Coronary artery (tissue), 2 donors: ENCODE measurements around the gene RFFL.

ENCODE experiments used
- DNase-seq: peaks from one replicate; pipeline ENCODE4 v3.0.0-alpha.2; 2017; ENCODE audit warnings: low spot score
- H3K27ac ChIP-seq, 2 donors: fragments of 200-600 bp; sonication (generic); one replicate each; pipeline ENCODE4 v1.5.1; 2016 to 2019
- H3K4me3 ChIP-seq: fragments of 200-600 bp; sonication (generic); 2 replicates; pipeline ENCODE4 v1.5.1; 2016; ENCODE audit warnings: mild to moderate bottlenecking, moderate library complexity
- CTCF ChIP-seq: fragments of 200-600 bp; sonication (generic); IDR thresholded peaks from one replicate; pipeline ENCODE4 v1.5.1; 2019; ENCODE audit warnings: antibody characterized with exemption

The RFFL gene

GRCh38 chr17:34981538-34982241 lies 81.8 kb downstream of the RFFL start:
- Histone ChIP-seq H3K27ac (peak overlapping the region; percentile 90 to 99), H3K4me3 (peak overlapping the region; percentile 89)
- TF ChIP-seq CTCF: no peak
- DNase-seq: no peak

GRCh38 chr17:34980681-34981537 lies 82.6 kb downstream of the RFFL start:
- Histone ChIP-seq H3K27ac (peak overlapping the region; percentile 90 to 99), H3K4me3 (peak overlapping the region; percentile 89)
- no peak for TF ChIP-seq CTCF
- peak; percentile 84 for DNase-seq

GRCh38 chr17:34980353-34980680 lies 83.2 kb downstream of the RFFL start, which contains the start of gene LIG3:
Gene LIG3 (plus strand): TSS chr17:34980512. CDS start chr17:34983006, 2,494 bp downstream.
- Histone ChIP-seq H3K4me3 (peak within 1 kb of the TSS; percentile 89), H3K27ac (peak within 1 kb of the TSS; percentile 90 to 99)
- DNase-seq: peak; percentile 97
- TF ChIP-seq CTCF: no peak

- Histone ChIP-seq H3K4me3 (peak overlapping the region; percentile 89), H3K27ac (peak overlapping the region; percentile 90 to 99)
- no peak for DNase-seq
- TF ChIP-seq CTCF: no peak
Measured at GRCh38 chr17:34979650-34980352, 83.7 kb downstream of the RFFL start.

GRCh38 chr17:34979153-34979552 lies 84.4 kb downstream of the RFFL start:
- Histone ChIP-seq H3K4me3 (no peak overlapping the region), H3K27ac (peak overlapping the region in 1 of 2 donors; percentile 99)
- no peak for DNase-seq
- TF ChIP-seq CTCF: no peak

- Histone ChIP-seq H3K27ac (no peak overlapping the region), H3K4me3 (no peak overlapping the region)
- TF ChIP-seq CTCF: no peak
- no peak for DNase-seq
Measured at GRCh38 chr17:34974794-34975785, 88.4 kb downstream of the RFFL start.
